Measurements from ENCODE around the gene SNPH. TPM values are rescaled to one million over a fixed set of nuclear protein-coding genes. Genes with fewer than 3 reads are reported as not detected.

Gene SNPH
- total and polyA plus RNA-seq, 9 donors: 1.5 to 6.8 (median 3.4) TPM

DNA sequence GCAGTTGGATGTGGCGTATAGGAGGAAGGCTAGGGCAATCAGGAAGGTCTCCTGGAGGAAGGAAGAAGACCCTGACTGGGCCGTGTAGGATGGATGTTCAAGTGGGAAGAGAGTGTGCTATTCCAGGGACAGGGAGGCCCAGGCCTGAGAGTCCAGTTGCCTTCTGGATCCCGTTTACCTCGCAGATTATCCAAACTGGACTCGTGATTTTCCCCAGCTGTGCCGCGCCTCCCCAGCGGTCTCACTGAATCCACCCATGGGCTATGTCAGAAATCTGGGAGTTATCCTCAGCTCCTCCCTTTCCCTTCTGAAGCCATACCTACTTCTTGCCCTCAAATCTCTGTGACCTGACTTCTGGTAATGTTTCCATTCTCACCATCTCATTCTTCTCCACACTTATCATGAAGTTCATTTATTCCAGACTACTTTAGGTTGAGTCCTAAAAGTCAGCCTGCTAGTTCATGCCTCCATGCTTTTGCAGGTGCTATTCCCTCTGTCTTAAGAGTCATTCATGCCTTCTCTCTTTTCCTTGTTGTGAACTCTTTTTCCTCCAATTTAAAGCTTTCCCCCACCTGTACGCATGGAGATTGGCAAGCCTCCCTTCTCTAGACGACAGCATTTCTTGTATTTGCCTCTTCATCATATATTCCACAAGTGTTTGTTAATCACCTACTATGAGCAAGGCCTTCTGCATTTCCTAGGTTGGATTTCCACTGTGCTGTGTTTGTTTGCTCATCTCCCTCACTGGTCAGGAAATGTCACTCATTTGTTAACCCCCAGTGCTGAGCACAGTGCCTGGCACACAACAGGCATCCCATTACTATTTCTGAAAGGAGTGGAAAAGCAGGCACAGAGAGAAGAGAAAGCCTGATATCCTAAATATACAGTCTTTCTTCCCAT lies 60.2 kb downstream of the SNPH start:
- no peaks in the 10 kb centered on the region for H3K36me3 ChIP-seq
- TF ChIP-seq, protein P1, sequence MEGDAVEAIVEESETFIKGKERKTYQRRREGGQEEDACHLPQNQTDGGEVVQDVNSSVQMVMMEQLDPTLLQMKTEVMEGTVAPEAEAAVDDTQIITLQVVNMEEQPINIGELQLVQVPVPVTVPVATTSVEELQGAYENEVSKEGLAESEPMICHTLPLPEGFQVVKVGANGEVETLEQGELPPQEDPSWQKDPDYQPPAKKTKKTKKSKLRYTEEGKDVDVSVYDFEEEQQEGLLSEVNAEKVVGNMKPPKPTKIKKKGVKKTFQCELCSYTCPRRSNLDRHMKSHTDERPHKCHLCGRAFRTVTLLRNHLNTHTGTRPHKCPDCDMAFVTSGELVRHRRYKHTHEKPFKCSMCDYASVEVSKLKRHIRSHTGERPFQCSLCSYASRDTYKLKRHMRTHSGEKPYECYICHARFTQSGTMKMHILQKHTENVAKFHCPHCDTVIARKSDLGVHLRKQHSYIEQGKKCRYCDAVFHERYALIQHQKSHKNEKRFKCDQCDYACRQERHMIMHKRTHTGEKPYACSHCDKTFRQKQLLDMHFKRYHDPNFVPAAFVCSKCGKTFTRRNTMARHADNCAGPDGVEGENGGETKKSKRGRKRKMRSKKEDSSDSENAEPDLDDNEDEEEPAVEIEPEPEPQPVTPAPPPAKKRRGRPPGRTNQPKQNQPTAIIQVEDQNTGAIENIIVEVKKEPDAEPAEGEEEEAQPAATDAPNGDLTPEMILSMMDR (IDR thresholded peaks at IDR 0.05): no peak
- TF ChIP-seq EP300 (IDR thresholded peaks at IDR 0.05): no peak
- TF ChIP-seq POLR2A (IDR thresholded peaks at IDR 0.05): no peak
- no peaks in the 10 kb centered on the region for H3K9me3 ChIP-seq
- peak overlapping the region; percentile 92 to 97 for H3K27ac ChIP-seq
- H3K4me3 ChIP-seq: peak overlapping the region; percentile 76
- 16 to 25% (median 18%) methylated on average over 10 of the region's 10 CpGs for WGBS, 3 donors
- DNase-seq: peak in 4 of 5 donors; percentile 41 to 70 (median 64)
- H3K4me1 ChIP-seq (ENCODE audit: insufficient read depth): peaks cover 26% of the 10 kb centered on the region
- intact Hi-C loops (cut with DNase I): loop anchor here in 2 of 4 donors (5.0 to 10.0 kb wide), 2 partner anchors 66 to 779 kb away; partner anchors contain the start of genes FKBP1A (in 2 of the 2) and STK35 (in 1 of the 2)
- no peaks in the 10 kb centered on the region for H3K27me3 ChIP-seq

DNA sequence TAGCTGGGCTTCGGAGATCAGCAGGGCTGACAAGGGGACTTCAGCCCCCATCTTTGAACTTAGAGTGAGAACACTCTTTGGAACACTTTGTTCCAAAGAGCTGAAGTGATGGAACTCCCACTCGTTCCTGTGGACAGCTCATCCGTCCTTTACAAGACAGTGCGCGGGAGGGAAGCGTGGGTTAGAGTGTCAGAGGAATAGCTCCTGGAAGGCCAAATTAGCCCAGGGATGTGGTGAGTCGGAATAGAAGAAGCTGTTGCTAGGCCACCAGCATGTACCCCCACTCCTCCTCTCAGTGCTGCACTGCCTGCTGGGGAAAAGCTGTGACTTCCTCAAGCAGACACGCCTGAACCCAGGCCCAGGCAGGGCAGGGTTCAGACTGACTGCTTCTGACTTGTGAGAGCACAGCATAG lies 61.2 kb downstream of the SNPH start:
- Histone ChIP-seq H3K27me3 (no peaks in the 10 kb centered on the region), H3K4me3 (no peak overlapping the region), H3K36me3 (no peaks in the 10 kb centered on the region), H3K9me3 (no peaks in the 10 kb centered on the region), H3K27ac (peak overlapping the region; percentile 80 to 97), H3K4me1 (ENCODE audit: insufficient read depth) (peaks cover 26% of the 10 kb centered on the region)
- TF ChIP-seq EP300 (IDR thresholded peaks at IDR 0.05) (no peak), POLR2A (IDR thresholded peaks at IDR 0.05) (peak; percentile 24)
- TF ChIP-seq, protein P1 (IDR thresholded peaks at IDR 0.05): peak in 1 of 3 donors; percentile 17
- intact Hi-C loops (cut with DNase I): loop anchor here in 2 of 4 donors (5.0 to 10.0 kb wide), 2 partner anchors 65 to 778 kb away; partner anchors contain the start of genes FKBP1A (in 2 of the 2) and STK35 (in 1 of the 2)
- 17 to 26% (median 25%) methylated on average over 8 of the region's 8 CpGs for WGBS, 3 donors
- peak; percentile 43 to 86 (median 82) for DNase-seq

GRCh38 chr20:1327827-1328679 lies 62.0 kb downstream of the SNPH start:
- Histone ChIP-seq H3K27me3 (no peaks in the 10 kb centered on the region), H3K9me3 (no peaks in the 10 kb centered on the region), H3K27ac (peak overlapping the region; percentile 80 to 97), H3K36me3 (no peaks in the 10 kb centered on the region), H3K4me3 (no peak overlapping the region), H3K4me1 (ENCODE audit: insufficient read depth) (peaks cover 26% of the 10 kb centered on the region)
- peak in 1 of 5 donors; percentile 29 for DNase-seq
- 70 to 76% (median 75%) methylated on average over 7 of the region's 7 CpGs for WGBS, 3 donors
- intact Hi-C loops (cut with DNase I): loop anchor here in 2 of 4 donors (5.0 to 10.0 kb wide), 2 partner anchors 64 to 777 kb away; partner anchors contain the start of genes FKBP1A (in 2 of the 2) and STK35 (in 1 of the 2)
- TF ChIP-seq, protein P1 (IDR thresholded peaks at IDR 0.05): no peak
- TF ChIP-seq POLR2A (IDR thresholded peaks at IDR 0.05) (no peak), EP300 (IDR thresholded peaks at IDR 0.05) (no peak)
